Skeletal muscle tissue (tissue), 4 donors: ENCODE results near the gene ACTL10. TPM values are rescaled to one million over a fixed set of nuclear protein-coding genes. Genes with fewer than 3 reads are reported as not detected.

Source experiments
- H3K27ac ChIP-seq: one replicate; pipeline ENCODE4 v1.7.0; 2013; ENCODE audit warnings: mild to moderate bottlenecking, low read depth, low read length, inconsistent platforms
- H3K27me3 ChIP-seq, 3 donors: one replicate each; pipeline ENCODE4 v1.7.0; 2013; ENCODE audit warnings: low read length in 3 of 3; ENCODE audit not compliant: control insufficient read depth in 3 of 3, insufficient read depth in 3 of 3
- H3K36me3 ChIP-seq, 3 donors: one replicate each; pipeline ENCODE4 v1.7.0; 2013; ENCODE audit warnings: low read length in 3 of 3; ENCODE audit not compliant: control insufficient read depth in 3 of 3, insufficient read depth in 3 of 3
- H3K4me1 ChIP-seq, 3 donors: one replicate each; pipeline ENCODE4 v1.7.0; 2013; ENCODE audit warnings: low read length in 3 of 3, mild to moderate bottlenecking in 3 of 3; ENCODE audit not compliant: control insufficient read depth in 3 of 3, insufficient read depth in 3 of 3
- H3K4me3 ChIP-seq, 3 donors: one replicate each; pipeline ENCODE4 v1.7.0; 2013; ENCODE audit warnings: low read length in 3 of 3
- H3K9ac ChIP-seq, 3 donors: one replicate each; pipeline ENCODE4 v1.7.0; 2013; ENCODE audit warnings: low read length in 3 of 3, mild to moderate bottlenecking in 3 of 3, moderate library complexity in 2 of 3, low read depth in 1 of 3
- H3K9me3 ChIP-seq, 3 donors: one replicate each; pipeline ENCODE4 v1.7.0; 2013; ENCODE audit warnings: low read length in 3 of 3; ENCODE audit not compliant: control insufficient read depth in 3 of 3
- total RNA-seq: library from RNA; depleted of rRNA; stranded (reverse); fragments of >200 nt; gene quantifications from one replicate; pipeline ENCODE4 v1.2.3, GENCODE V29; 2014
- donor health status: Osteomylitis.

ACTL10 gene
- total RNA-seq, 1 donor from 2014 or later = 1.0 TPM

DNA sequence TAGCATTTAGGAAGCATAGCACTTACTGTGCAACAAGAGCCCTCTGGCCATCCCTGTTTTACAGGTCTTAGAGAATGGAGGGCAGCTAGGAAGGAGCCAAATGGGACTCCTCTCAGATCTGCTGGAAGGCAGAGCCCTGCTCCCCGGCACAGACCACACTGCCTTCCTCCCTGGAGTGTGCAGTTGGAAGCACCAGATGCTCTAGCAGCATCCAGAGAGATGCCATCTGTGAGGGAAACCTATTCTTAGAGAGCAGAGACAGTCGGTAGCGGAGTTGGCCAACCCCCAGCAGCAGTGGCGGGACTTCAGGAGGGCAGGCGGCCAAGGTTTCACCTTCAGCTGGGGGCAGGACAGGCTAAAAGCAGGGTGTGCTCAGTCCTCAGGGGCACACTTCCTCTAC is 36.1 kb downstream of the ACTL10 start:
- Histone ChIP-seq H3K4me1 (peaks cover 0 to 8% (median 6%) of the 10 kb centered on the region in 3 donors), H3K4me3 (no peak overlapping the region), H3K27me3 (no peaks in the 10 kb centered on the region), H3K9me3 (no peaks in the 10 kb centered on the region), H3K27ac (no peak overlapping the region), H3K36me3 (peaks cover 7 to 12% (median 10%) of the 10 kb centered on the region in 3 donors), H3K9ac (no peak overlapping the region)

GRCh38 chr20:33703498-33704137 is 36.9 kb downstream of the ACTL10 start:
- Histone ChIP-seq H3K4me3 (no peak overlapping the region), H3K4me1 (peaks cover 0 to 8% (median 6%) of the 10 kb centered on the region in 3 donors), H3K36me3 (peaks cover 7 to 12% (median 10%) of the 10 kb centered on the region in 3 donors), H3K9me3 (no peaks in the 10 kb centered on the region), H3K27ac (no peak overlapping the region), H3K27me3 (no peaks in the 10 kb centered on the region), H3K9ac (no peak overlapping the region)

GRCh38 chr20:33704197-33704924 is 37.6 kb downstream of the ACTL10 start:
- no peak overlapping the region for H3K27ac ChIP-seq
- peaks cover 0 to 8% (median 6%) of the 10 kb centered on the region in 3 donors for H3K4me1 ChIP-seq
- H3K9ac ChIP-seq = no peak overlapping the region
- H3K9me3 ChIP-seq = no peaks in the 10 kb centered on the region
- no peaks in the 10 kb centered on the region for H3K27me3 ChIP-seq
- no peak overlapping the region for H3K4me3 ChIP-seq
- H3K36me3 ChIP-seq = peaks cover 7 to 12% (median 10%) of the 10 kb centered on the region in 3 donors

DNA sequence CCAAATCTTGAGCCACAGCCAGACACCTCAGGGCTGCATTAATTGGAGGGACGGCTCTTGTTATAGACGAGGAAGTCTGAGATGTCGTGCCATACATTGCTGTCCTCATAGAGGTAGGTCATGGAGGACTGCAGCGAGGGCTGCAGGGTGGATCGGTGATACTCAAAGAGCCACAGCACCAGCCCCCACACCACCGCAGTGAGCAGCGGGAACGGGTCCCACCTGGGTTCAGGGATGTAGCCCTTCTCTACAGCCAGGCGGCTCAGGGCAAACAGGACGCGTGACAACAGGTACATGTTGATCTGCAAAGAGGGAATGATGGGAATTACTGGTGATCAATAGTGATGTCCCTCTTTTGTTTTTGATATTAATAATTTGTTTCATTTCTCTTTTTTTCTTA is 40.9 kb downstream of the ACTL10 start:
- peaks cover 25 to 31% (median 26%) of the 10 kb centered on the region in 3 donors for H3K36me3 ChIP-seq
- H3K27ac ChIP-seq = no peak overlapping the region
- H3K9me3 ChIP-seq = no peaks in the 10 kb centered on the region
- H3K9ac ChIP-seq = no peak overlapping the region
- peaks cover 0 to 7% (median 6%) of the 10 kb centered on the region in 3 donors for H3K4me1 ChIP-seq
- no peak overlapping the region for H3K4me3 ChIP-seq
- H3K27me3 ChIP-seq = no peaks in the 10 kb centered on the region

DNA sequence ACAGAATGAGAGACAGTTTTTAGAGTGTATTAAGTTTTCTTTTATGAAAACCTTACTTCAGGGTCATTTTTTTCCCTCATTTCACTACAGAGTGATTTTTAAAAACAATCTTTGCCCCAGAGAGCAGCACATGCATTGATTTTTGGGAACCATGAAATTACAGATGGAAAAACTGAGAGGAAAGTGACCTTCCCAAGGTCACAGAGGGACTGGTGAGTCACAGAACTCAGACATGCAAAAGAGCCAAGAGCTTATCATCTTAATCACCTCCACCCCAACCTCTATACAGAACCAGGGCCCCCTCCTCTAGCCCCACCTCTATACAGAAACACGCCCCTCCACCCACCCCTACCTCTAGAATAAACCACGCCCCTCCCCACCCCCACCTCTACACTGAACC is 42.7 kb downstream of the ACTL10 start:
- Histone ChIP-seq H3K27me3 (no peaks in the 10 kb centered on the region), H3K36me3 (peaks cover 34 to 46% (median 41%) of the 10 kb centered on the region in 3 donors), H3K27ac (no peak overlapping the region), H3K4me1 (no peaks in the 10 kb centered on the region), H3K4me3 (no peak overlapping the region), H3K9ac (no peak overlapping the region), H3K9me3 (no peaks in the 10 kb centered on the region)

GRCh38 chr20:33709905-33710541 is 43.3 kb downstream of the ACTL10 start:
- peaks cover 38 to 49% (median 45%) of the 10 kb centered on the region in 3 donors for H3K36me3 ChIP-seq

GRCh38 chr20:33710681-33711445 is 44.1 kb downstream of the ACTL10 start:
- Histone ChIP-seq H3K9ac (no peak overlapping the region), H3K36me3 (peaks cover 38 to 49% (median 45%) of the 10 kb centered on the region in 3 donors), H3K4me1 (no peaks in the 10 kb centered on the region), H3K9me3 (no peaks in the 10 kb centered on the region), H3K4me3 (no peak overlapping the region), H3K27ac (no peak overlapping the region), H3K27me3 (no peaks in the 10 kb centered on the region)

More at GRCh38 chr20:33709905-33710541, 43.3 kb downstream of the ACTL10 start:
- no peaks in the 10 kb centered on the region for H3K9me3 ChIP-seq
- no peak overlapping the region for H3K4me3 ChIP-seq
- H3K27me3 ChIP-seq = no peaks in the 10 kb centered on the region
- no peak overlapping the region for H3K27ac ChIP-seq
- H3K9ac ChIP-seq = no peak overlapping the region
- no peaks in the 10 kb centered on the region for H3K4me1 ChIP-seq

DNA sequence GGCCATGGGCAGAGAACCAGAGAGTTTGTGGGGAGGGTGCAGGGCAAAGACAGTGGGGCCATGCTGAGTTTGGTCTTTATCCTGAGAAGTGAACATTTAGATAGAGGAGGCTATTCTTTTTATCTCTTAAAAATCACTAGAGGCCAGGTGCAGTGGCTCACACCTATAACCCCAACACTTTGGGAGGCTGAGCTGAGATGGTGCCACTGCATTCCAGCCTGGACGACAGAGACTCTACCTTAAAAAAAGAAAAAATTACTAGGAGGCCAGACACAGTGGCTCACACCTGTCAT is 44.6 kb downstream of the ACTL10 start:
- no peaks in the 10 kb centered on the region for H3K4me1 ChIP-seq
- H3K9ac ChIP-seq = no peak overlapping the region
- H3K4me3 ChIP-seq = no peak overlapping the region
- peaks cover 35 to 48% (median 45%) of the 10 kb centered on the region in 3 donors for H3K36me3 ChIP-seq
- no peaks in the 10 kb centered on the region for H3K9me3 ChIP-seq
- no peaks in the 10 kb centered on the region for H3K27me3 ChIP-seq
- H3K27ac ChIP-seq = no peak overlapping the region

- no peak overlapping the region for H3K27ac ChIP-seq
- no peaks in the 10 kb centered on the region for H3K9me3 ChIP-seq
- no peak overlapping the region for H3K4me3 ChIP-seq
- no peak overlapping the region for H3K9ac ChIP-seq
- peaks cover 28 to 37% (median 37%) of the 10 kb centered on the region in 3 donors for H3K36me3 ChIP-seq
- no peaks in the 10 kb centered on the region for H3K27me3 ChIP-seq
- H3K4me1 ChIP-seq = no peaks in the 10 kb centered on the region
Observed at GRCh38 chr20:33713865-33714367, 47.2 kb downstream of the ACTL10 start.
